ENCODE data around the gene OSBPL6.

GRCh38 chr2:178200331-178200730 is 6.0 kb downstream of the OSBPL6 start:
- TF ChIP-seq CTCF (IDR thresholded peaks at IDR 0.05) (no peak), EZH2 (IDR thresholded peaks at IDR 0.05; ENCODE audit: borderline replicate concordance, insufficient read depth, low read depth, low read length, poor library complexity, severe bottlenecking) (no peak)
